HepG2 (cell line): ENCODE data around the gene COQ3. TPM values are rescaled to one million over a fixed set of nuclear protein-coding genes. Genes with fewer than 3 reads are reported as not detected.

Experiments
- ARID4A ChIP-seq: sonication (generic); formaldehyde crosslinking; IDR thresholded peaks from 2 replicates; pipeline ENCODE4 v1.5.0; 2020; ENCODE audit warnings: mild to moderate bottlenecking, missing genetic modification reagents, borderline replicate concordance
- CEBPG ChIP-seq: IDR thresholded peaks from 2 replicates; pipeline ENCODE4 v1.6.1; 2016
- FOXJ3 ChIP-seq: sonication (generic); formaldehyde crosslinking; IDR thresholded peaks from 2 replicates; pipeline ENCODE4 v1.4.0; 2020; ENCODE audit warnings: missing genetic modification reagents, mild to moderate bottlenecking, borderline replicate concordance
- HMGXB3 ChIP-seq: sonication (generic); formaldehyde crosslinking; IDR thresholded peaks from 2 replicates; pipeline ENCODE4 v1.4.0; 2020; ENCODE audit warnings: missing genetic modification reagents, borderline replicate concordance
- HNRNPLL ChIP-seq: fragments of 200-400 bp; formaldehyde crosslinking; IDR thresholded peaks from 2 replicates; pipeline ENCODE4 v1.6.1; 2017; ENCODE audit warnings: mild to moderate bottlenecking, low read depth, low read length; ENCODE audit not compliant: poor library complexity, severe bottlenecking
- PAF1 ChIP-seq: IDR thresholded peaks from 2 replicates; pipeline ENCODE4 v1.6.1; 2016; ENCODE audit warnings: missing genetic modification reagents, missing compliant biosample characterization
- PHB2 ChIP-seq: fragments of 450-650 bp; IDR thresholded peaks from 2 replicates; pipeline ENCODE4 v1.6.1; 2018; ENCODE audit not compliant: partially characterized antibody
- POGK ChIP-seq: sonication (generic); formaldehyde crosslinking; conservative IDR thresholded peaks from 2 replicates; pipeline ENCODE4 v1.8.0; 2022; ENCODE audit warnings: mild to moderate bottlenecking, moderate library complexity, missing genetic modification reagents
- TMF1 ChIP-seq: sonication (generic); formaldehyde crosslinking; IDR thresholded peaks from 2 replicates; pipeline ENCODE4 v1.8.1; 2022; ENCODE audit warnings: low read depth, missing genetic modification reagents
- ZNF230 ChIP-seq: sonication (generic); formaldehyde crosslinking; IDR thresholded peaks from 2 replicates; pipeline ENCODE4 v1.4.0; 2020; ENCODE audit warnings: mild to moderate bottlenecking, missing genetic modification reagents
- ZNF713 ChIP-seq: sonication (generic); formaldehyde crosslinking; IDR thresholded peaks from 2 replicates; pipeline ENCODE4 v1.4.0; 2020; ENCODE audit warnings: mild to moderate bottlenecking, missing genetic modification reagents
- polyA plus RNA-seq, 8 experiments: library from polyadenylated mRNA; depleted of rRNA in 3 of 8; stranded (reverse) in 7 of 8; unstranded in 1 of 8; fragments of >200 nt; fragmentation: Illumina TruSeq in 4 of 8; extraction: Trizol in 4 of 8; gene quantifications; 2 replicates each; pipeline versions ENCODE4 v1.2.1 to v1.2.3, GENCODE V29; 2011 to 2016; ENCODE audit warnings: low read depth in 4 of 8, missing spikeins in 1 of 8, mixed read lengths in 1 of 8; ENCODE audit not compliant: insufficient read depth in 1 of 8
- total RNA-seq, 5 experiments: library from RNA; depleted of rRNA; stranded (reverse); fragments of >200 nt; fragmentation: Illumina TruSeq; extraction: Trizol; gene quantifications; 2 replicates each; pipeline ENCODE4 v1.2.3, GENCODE V29; 2016; ENCODE audit warnings: low read depth in 1 of 5
- TF ChIP-seq, protein P1 (sequence below): sonication (generic); formaldehyde crosslinking; IDR thresholded peaks from 2 replicates; pipeline ENCODE4 v1.5.1; 2020; ENCODE audit warnings: mild to moderate bottlenecking, missing genetic modification reagents

COQ3 gene
- total and polyA plus RNA-seq, 2 of the 13 experiments (the other 11 are each of a cell fraction or from before 2014, with no cell fraction given): 5.3 to 20.5 TPM

- TF ChIP-seq ARID4A: peak; percentile 81; the same call in 1 of the 2 replicates
- TF ChIP-seq POGK: peak; percentile 65; the same call in 1 of the 2 replicates
- no peak for TF ChIP-seq PAF1 (CRISPR knock-in tag)
- no peak for TF ChIP-seq TMF1 (CRISPR knock-in tag)
- TF ChIP-seq HMGXB3 (CRISPR knock-in tag): no peak
- peak; percentile 45; the same call in 1 of the 2 replicates for TF ChIP-seq FOXJ3 (CRISPR knock-in tag)
- no peak for TF ChIP-seq CEBPG (CRISPR knock-in tag)
- TF ChIP-seq, protein P1, sequence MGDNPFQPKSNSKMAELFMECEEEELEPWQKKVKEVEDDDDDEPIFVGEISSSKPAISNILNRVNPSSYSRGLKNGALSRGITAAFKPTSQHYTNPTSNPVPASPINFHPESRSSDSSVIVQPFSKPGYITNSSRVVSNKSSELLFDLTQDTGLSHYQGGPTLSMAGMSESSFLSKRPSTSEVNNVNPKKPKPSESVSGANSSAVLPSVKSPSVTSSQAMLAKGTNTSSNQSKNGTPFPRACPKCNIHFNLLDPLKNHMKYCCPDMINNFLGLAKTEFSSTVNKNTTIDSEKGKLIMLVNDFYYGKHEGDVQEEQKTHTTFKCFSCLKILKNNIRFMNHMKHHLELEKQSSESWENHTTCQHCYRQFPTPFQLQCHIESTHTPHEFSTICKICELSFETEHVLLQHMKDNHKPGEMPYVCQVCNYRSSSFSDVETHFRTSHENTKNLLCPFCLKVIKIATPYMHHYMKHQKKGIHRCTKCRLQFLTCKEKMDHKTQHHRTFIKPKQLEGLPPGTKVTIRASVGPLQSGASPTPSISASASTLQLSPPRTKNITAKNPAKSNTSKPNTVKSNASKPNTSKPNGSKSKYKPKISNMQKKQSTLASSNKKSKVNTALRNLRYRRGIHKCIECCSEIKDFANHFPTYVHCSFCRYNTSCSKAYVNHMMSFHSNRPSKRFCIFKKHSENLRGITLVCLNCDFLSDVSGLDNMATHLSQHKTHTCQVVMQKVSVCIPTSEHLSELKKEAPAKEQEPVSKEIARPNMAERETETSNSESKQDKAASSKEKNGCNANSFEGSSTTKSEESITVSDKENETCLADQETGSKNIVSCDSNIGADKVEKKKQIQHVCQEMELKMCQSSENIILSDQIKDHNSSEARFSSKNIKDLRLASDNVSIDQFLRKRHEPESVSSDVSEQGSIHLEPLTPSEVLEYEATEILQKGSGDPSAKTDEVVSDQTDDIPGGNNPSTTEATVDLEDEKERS (CRISPR knock-in tag): no peak
- no peak for TF ChIP-seq ZNF230
- no peak for TF ChIP-seq ZNF713
- TF ChIP-seq HNRNPLL: peak; percentile 85
- TF ChIP-seq PHB2: no peak
Measured at GRCh38 chr6:99424761-99425646, 31.0 kb upstream of the COQ3 start, which contains the start of gene PNISR (continued).
